Naive thymus-derived CD4-positive, alpha-beta T cell (primary cell): ENCODE results near the gene TTC19. TPM values are rescaled to one million over a fixed set of nuclear protein-coding genes. Genes with fewer than 3 reads are reported as not detected.
A peak's percentile ranks its signal among the peaks of the same experiment; 100 is the strongest.

Source experiments
- ATAC-seq: fragments of 150-1000 bp; cut with Tn5 transposase; 2 replicates; pipeline ENCODE4 v1.10.0; 2021; ENCODE audit warnings: mild to moderate bottlenecking, moderate library complexity
- CTCF ChIA-PET: fragments of 350-600 bp; sonication (Branson Sonifier 250); formaldehyde crosslinking; loops from one replicate; lab custom pipeline; 2021; ENCODE audit warnings: antibody characterized with exemption; lab: Charles Lee
- POLR2A ChIA-PET: fragments of 350-600 bp; sonication (Branson Sonifier 250); formaldehyde crosslinking; loops from one replicate; lab custom pipeline; 2021; ENCODE audit warnings: antibody characterized with exemption, inconsistent platforms; lab: Charles Lee
- DNase-seq, 9 donors: peaks; one replicate each; pipeline versions ENCODE4 v3.0.0 to v3.0.0-alpha.2; 2020 to 2022; ENCODE audit warnings: mixed read lengths in 1 of 9
- H3K27ac ChIP-seq: one replicate; pipeline ENCODE4 v1.7.0; 2013; ENCODE audit warnings: mild to moderate bottlenecking, low read depth, low read length, moderate library complexity
- H3K27me3 ChIP-seq, 2 donors: one replicate each; pipeline ENCODE4 v1.7.0; 2013; ENCODE audit warnings: low read length in 2 of 2, mild to moderate bottlenecking in 2 of 2, moderate library complexity in 2 of 2; ENCODE audit not compliant: control insufficient read depth in 2 of 2, insufficient read depth in 2 of 2
- H3K36me3 ChIP-seq, 3 experiments: 1 replicate in 2 of 3; 2 replicates in 1 of 3; pipeline ENCODE4 v1.7.0; 2013; ENCODE audit warnings: low read length in 3 of 3, mild to moderate bottlenecking in 3 of 3, moderate library complexity in 1 of 3; ENCODE audit not compliant: insufficient read depth in 3 of 3, control insufficient read depth in 2 of 3
- H3K4me1 ChIP-seq, 2 donors: one replicate each; pipeline ENCODE4 v1.7.0; 2013; ENCODE audit warnings: low read length in 2 of 2, mild to moderate bottlenecking in 2 of 2, moderate library complexity in 1 of 2; ENCODE audit not compliant: control insufficient read depth in 2 of 2, insufficient read depth in 2 of 2
- H3K4me3 ChIP-seq: 2 replicates; pipeline ENCODE4 v1.7.0; 2013; ENCODE audit warnings: mild to moderate bottlenecking, low read length
- H3K9me3 ChIP-seq, 3 experiments: 1 replicate in 2 of 3; 2 replicates in 1 of 3; pipeline ENCODE4 v1.7.0; 2013; ENCODE audit warnings: low read length in 3 of 3; ENCODE audit not compliant: control insufficient read depth in 2 of 3
- H3K27ac Mint-ChIP-seq, 9 donors: one replicate each; pipeline ENCODE4 v1.8.0; 2020 to 2022; ENCODE audit warnings: mixed read lengths in 9 of 9, mild to moderate bottlenecking in 8 of 9, moderate library complexity in 5 of 9, inconsistent platforms in 2 of 9
- H3K27me3 Mint-ChIP-seq, 5 donors: one replicate each; pipeline ENCODE4 v1.8.0; 2021 to 2022; ENCODE audit warnings: mixed read lengths in 5 of 5, mild to moderate bottlenecking in 1 of 5
- H3K36me3 Mint-ChIP-seq, 5 donors: one replicate each; pipeline ENCODE4 v1.8.0; 2020 to 2022; ENCODE audit warnings: mixed read lengths in 5 of 5, mild to moderate bottlenecking in 3 of 5, inconsistent platforms in 1 of 5
- H3K4me1 Mint-ChIP-seq, 7 donors: one replicate each; pipeline ENCODE4 v1.8.0; 2020 to 2022; ENCODE audit warnings: mixed read lengths in 7 of 7, mild to moderate bottlenecking in 3 of 7, inconsistent platforms in 1 of 7
- H3K4me3 Mint-ChIP-seq, 10 donors: one replicate each; pipeline ENCODE4 v1.8.0; 2020 to 2022; ENCODE audit warnings: mild to moderate bottlenecking in 10 of 10, mixed read lengths in 10 of 10, moderate library complexity in 6 of 10, inconsistent platforms in 2 of 10
- H3K9me3 Mint-ChIP-seq, 11 donors: one replicate each; pipeline ENCODE4 v1.8.0; 2020 to 2022; ENCODE audit warnings: mixed read lengths in 11 of 11, mild to moderate bottlenecking in 4 of 11, inconsistent platforms in 1 of 11, moderate library complexity in 1 of 11
- intact Hi-C, 2 donors: fragments of 100-400 bp; cut with micrococcal nuclease; formaldehyde crosslinking; loops; one replicate each; pipeline ENCODE4 v1.15.1; 2023
- polyA plus RNA-seq, 2 donors: library from polyadenylated mRNA; unstranded; fragments of 300-500 nt; fragmentation: Illumina TruSeq; gene quantifications; one replicate each; pipeline ENCODE4 v1.2.3, GENCODE V29; 2021
- total RNA-seq, 6 experiments: library from RNA in 5 of 6; stranded (reverse) in 5 of 6; gene quantifications; 1 replicate in 5 of 6; 2 replicates in 1 of 6; pipeline ENCODE4 v1.2.3 and lab custom pipeline; 2021 to 2026

The TTC19 gene
- total and polyA plus RNA-seq, 7 experiments from 2014 or later, result 32.8 to 61.6 (median 35.9) TPM

DNA sequence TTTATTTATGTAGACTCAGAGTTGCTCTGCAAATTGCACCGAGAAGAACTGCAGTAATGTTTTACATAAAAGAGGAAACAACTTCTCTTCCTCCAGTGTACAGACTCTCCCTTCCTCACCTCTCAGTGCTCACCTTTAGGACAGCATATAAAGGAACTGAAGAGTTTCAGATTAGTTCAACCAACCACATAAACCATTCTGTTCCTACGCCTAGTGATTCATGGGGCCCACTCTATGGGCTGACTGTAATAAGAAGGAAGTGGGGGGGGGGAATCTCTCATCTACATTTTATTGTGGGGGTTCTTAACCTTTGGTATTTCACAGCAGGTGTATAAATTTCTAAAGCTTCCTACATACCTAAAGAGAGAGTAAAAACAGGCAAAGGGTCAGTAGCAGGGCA, 18.4 kb upstream of the TTC19 start:
- Histone ChIP-seq H3K27ac (no peak overlapping the region), H3K9me3 (no peaks in the 10 kb centered on the region), H3K36me3 (peaks cover 10 to 70% (median 14%) of the 10 kb centered on the region in 3 experiments), H3K4me3 (no peak overlapping the region), H3K27me3 (no peaks in the 10 kb centered on the region), H3K4me1 (no peaks in the 10 kb centered on the region)
- peak; percentile 26 for ATAC-seq
- DNase-seq, result no peak
- intact Hi-C loops, result no loop called here
- Mint-ChIP-seq H3K9me3 (no peaks in the 10 kb centered on the region), H3K4me3 (no peak overlapping the region), H3K4me1 (peaks cover 4 to 20% (median 9%) of the 10 kb centered on the region in 7 donors), H3K36me3 (peaks cover 19 to 49% (median 28%) of the 10 kb centered on the region in 5 donors), H3K27ac (peak overlapping the region in 5 of 9 donors; percentile 5 to 76 (median 53)), H3K27me3 (no peaks in the 10 kb centered on the region)
- POLR2A ChIA-PET, result no interaction called here
- CTCF ChIA-PET, result interaction anchor here (0.7 kb wide), 1 partner anchor 16 kb away, joined by 4 read pairs; no protein-coding TSS in a partner anchor

DNA sequence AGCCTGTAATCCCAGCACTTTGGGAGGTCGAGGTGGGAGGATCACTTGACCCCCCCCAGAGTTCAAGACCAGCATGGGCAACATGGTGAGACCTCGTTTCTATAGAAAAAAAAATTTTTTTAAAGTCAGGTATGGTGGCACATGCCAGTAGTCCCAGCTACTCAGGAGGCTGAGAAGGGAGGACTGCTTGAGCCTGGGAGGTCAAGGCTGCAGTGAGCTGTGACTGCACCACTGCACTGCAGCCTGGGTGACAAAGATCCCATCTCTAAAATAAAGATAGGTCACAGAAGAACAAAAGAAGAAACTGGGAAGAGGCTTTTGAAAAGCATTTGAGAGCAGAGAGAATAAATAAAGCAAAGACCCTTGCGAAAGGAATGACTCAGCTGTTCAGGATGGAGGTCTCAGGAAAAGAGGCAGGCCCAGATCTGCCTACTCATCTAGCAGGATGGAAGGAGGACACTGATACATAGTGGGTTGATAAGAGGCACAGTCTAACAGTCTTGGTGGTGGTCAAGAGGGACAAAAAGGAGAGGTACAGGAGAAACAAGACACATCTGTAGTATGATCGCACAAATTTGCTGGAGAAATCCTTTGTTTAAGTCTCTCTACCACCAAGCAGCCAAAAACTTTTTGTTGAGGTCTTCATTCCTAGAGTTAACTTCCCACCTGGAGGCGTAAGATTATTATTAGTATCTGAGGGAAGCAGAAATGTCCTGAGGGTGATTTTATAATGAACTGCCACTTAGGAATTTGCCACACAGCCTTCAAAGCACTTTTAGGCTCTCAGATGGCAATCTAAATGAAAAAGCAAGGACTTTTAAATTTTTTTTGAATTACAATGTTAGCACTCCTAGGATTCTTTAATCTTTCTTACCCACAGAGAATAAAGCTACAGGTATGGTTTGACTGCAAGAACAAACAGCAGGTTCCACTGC, 17.7 kb upstream of the TTC19 start:
- ChIA-PET POLR2A (no interaction called here), CTCF (interaction anchor here (0.7 kb wide), 1 partner anchor 16 kb away, joined by 4 read pairs; no protein-coding TSS in a partner anchor)
- no peaks in the 10 kb centered on the region for H3K27me3 ChIP-seq
- Mint-ChIP-seq H3K27ac (peak overlapping the region in 8 of 9 donors; percentile 16 to 89 (median 54)), H3K9me3 (no peaks in the 10 kb centered on the region), H3K4me1 (peaks cover 4 to 20% (median 9%) of the 10 kb centered on the region in 7 donors), H3K36me3 (peaks cover 16 to 50% (median 32%) of the 10 kb centered on the region in 5 donors), H3K27me3 (no peaks in the 10 kb centered on the region), H3K4me3 (no peak overlapping the region)
- intact Hi-C loops, result no loop called here
- no peak for DNase-seq
- peaks cover 10 to 71% (median 14%) of the 10 kb centered on the region in 3 experiments for H3K36me3 ChIP-seq
- no peak overlapping the region for H3K4me3 ChIP-seq
- H3K27ac ChIP-seq, result no peak overlapping the region
- no peaks in the 10 kb centered on the region for H3K4me1 ChIP-seq
- no peaks in the 10 kb centered on the region for H3K9me3 ChIP-seq
- no peak for ATAC-seq

DNA sequence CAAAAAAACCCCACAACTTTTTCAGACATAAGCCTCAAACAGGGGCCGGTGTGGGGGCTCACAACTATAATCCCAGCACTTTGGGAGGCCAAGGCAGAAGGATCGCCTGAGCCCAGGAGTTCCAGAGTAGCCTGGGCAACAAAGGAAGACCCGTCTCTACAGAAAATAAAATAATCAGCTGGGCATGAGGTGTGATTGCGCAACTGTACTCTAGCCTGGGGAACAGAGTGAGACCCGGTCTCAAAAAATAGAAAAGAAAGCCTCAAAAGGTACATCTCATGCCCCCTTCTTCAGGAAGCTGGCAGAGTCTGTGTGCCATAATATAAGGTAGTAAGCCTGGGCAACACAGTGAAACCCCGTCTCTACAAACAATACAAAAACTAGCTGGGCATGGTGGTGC, 3.3 kb upstream of the TTC19 start:
- intact Hi-C loops, result loop anchor here (5.0 to 10.0 kb wide), 4 partner anchors 299 to 739 kb away; partner anchors contain the start of genes TRIM16 (in 1 of the 2) and ZNF286A (in 1 of the 2)
- Histone ChIP-seq H3K27me3 (no peaks in the 10 kb centered on the region), H3K27ac (no peak overlapping the region), H3K4me1 (peaks cover 9 to 13% of the 10 kb centered on the region in 2 donors), H3K4me3 (no peak overlapping the region), H3K36me3 (peaks cover 0 to 5% (median 0%) of the 10 kb centered on the region in 3 experiments), H3K9me3 (no peaks in the 10 kb centered on the region)
- Mint-ChIP-seq H3K9me3 (peaks cover 0 to 2% (median 0%) of the 10 kb centered on the region in 11 donors), H3K36me3 (peaks cover 0 to 22% (median 6%) of the 10 kb centered on the region in 5 donors), H3K27me3 (no peaks in the 10 kb centered on the region), H3K4me3 (no peak overlapping the region), H3K27ac (no peak overlapping the region), H3K4me1 (peaks cover 12 to 36% (median 27%) of the 10 kb centered on the region in 7 donors)
- ChIA-PET POLR2A (interaction anchor here (0.6 kb wide), 2 partner anchors 11 to 217 kb away, joined by 3 read pairs; no protein-coding TSS in a partner anchor), CTCF (interaction anchor here (0.6 to 1.5 kb wide), 4 partner anchors 11 to 168 kb away, joined by 3 to 6 read pairs (median 4); no protein-coding TSS in a partner anchor)
- no peak for ATAC-seq
- DNase-seq, result no peak

DNA sequence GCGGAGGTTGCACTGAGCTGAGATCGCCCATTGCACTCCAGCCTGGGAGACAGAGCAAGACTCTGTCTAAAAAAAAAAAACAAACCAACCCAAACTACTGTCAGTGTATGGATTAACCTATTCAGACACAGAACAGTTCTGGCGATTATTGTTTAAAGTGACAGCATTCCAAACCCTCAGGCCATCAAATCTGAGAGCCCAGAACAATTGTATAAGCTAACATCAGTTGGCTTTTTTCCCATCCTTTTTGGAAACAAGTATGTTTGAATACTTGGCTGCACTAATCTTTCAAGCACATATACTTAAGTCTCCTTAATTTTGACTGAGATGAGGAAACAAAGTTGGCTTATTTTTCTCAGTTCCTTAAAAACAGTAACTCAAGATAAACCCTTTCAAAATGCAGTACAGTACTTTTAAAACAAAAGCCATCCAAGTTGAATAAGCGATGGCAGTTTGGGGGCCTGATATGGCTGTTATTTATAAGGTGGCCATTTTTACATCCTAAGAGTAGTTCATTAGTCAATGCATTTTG, 1.5 kb upstream of the TTC19 start:
- Mint-ChIP-seq H3K27ac (peak overlapping the region; percentile 91 to 99 (median 96)), H3K27me3 (no peaks in the 10 kb centered on the region), H3K9me3 (peaks cover 0 to 6% (median 0%) of the 10 kb centered on the region in 11 donors), H3K4me3 (peak overlapping the region in 8 of 10 donors; percentile 87 to 95 (median 93)), H3K4me1 (peaks cover 22 to 44% (median 35%) of the 10 kb centered on the region in 7 donors), H3K36me3 (peaks cover 4 to 35% (median 18%) of the 10 kb centered on the region in 5 donors)
- H3K4me3 ChIP-seq, result peak overlapping the region; percentile 72
- H3K27me3 ChIP-seq, result no peaks in the 10 kb centered on the region
- POLR2A ChIA-PET, result interaction anchor here (0.6 kb wide), 1 partner anchor 38 kb away, joined by 3 read pairs; no protein-coding TSS in a partner anchor
- peak in 1 of 9 donors; percentile 12 for DNase-seq
- H3K9me3 ChIP-seq, result no peaks in the 10 kb centered on the region
- H3K27ac ChIP-seq, result peak overlapping the region; percentile 86
- intact Hi-C loops, result loop anchor here (1.0 to 10.0 kb wide), 10 partner anchors 39 to 741 kb away; partner anchors contain the start of genes ZNF286A (in 2 of the 2), ADORA2B (in 1 of the 2) and TRIM16 (in 1 of the 2)
- peaks cover 0 to 23% (median 9%) of the 10 kb centered on the region in 3 experiments for H3K36me3 ChIP-seq
- H3K4me1 ChIP-seq, result peaks cover 11 to 16% of the 10 kb centered on the region in 2 donors
- no peak for ATAC-seq
- CTCF ChIA-PET, result interaction anchor here (0.6 to 1.7 kb wide), 4 partner anchors 17 to 521 kb away, joined by 3 to 8 read pairs (median 4); no protein-coding TSS in a partner anchor

DNA sequence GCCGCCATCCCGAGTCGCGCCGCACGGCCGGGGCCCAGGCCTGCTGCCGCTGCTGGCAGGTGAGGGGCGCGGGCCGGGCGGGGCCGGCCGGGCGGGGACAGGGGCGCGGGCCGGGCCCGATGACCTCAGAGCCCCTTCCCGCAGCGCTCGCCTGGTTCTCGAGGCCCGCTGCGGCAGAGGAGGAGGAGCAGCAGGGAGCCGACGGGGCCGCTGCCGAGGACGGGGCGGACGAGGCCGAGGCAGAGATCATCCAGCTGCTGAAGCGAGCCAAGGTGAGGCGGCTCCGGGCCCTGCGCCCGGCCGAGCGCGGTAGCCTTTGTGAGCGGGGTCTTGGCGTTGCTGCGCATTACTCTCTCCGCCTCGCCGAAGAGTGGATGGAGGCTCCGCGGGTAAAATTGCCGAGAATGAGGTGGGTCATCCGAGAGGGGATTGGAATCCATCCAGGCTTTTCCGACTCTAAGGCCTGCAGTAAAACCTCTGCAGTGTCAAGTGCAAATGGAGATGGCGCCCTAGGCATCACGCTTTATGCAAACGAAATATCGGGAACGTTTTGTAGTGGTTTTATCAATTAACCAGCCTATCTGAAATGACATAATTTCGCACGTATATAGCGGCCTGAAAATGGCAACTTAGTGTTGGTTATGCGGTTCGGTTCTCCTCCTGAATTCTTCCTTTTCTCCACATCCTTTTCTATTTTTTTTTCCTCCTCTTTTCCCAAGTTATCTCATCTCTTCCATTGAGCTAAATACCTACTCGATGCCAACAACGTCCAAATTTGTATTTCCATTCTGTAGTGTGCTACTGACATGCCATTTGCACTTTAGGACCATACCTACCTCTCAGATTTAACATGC, 577 bp downstream of the TTC19 start:
- Histone ChIP-seq H3K27me3 (no peaks in the 10 kb centered on the region), H3K27ac (peak overlapping the region; percentile 86), H3K4me1 (peaks cover 11 to 16% of the 10 kb centered on the region in 2 donors), H3K4me3 (peak overlapping the region; percentile 88), H3K36me3 (peaks cover 12 to 38% (median 26%) of the 10 kb centered on the region in 3 experiments), H3K9me3 (no peaks in the 10 kb centered on the region)
- peaks cover 24 to 45% (median 40%) of the 10 kb centered on the region in 7 donors for H3K4me1 Mint-ChIP-seq
- H3K27ac Mint-ChIP-seq, result peak overlapping the region; percentile 66 to 96 (median 94)
- DNase-seq (peak in 6 of 9 donors; percentile 8 to 43 (median 22)), ATAC-seq (no peak)
- H3K36me3 Mint-ChIP-seq, result peaks cover 10 to 43% (median 25%) of the 10 kb centered on the region in 5 donors
- peaks cover 0 to 6% (median 0%) of the 10 kb centered on the region in 11 donors for H3K9me3 Mint-ChIP-seq
- peak overlapping the region; percentile 81 to 96 (median 92) for H3K4me3 Mint-ChIP-seq
- ChIA-PET POLR2A (interaction anchor here (0.6 to 2.2 kb wide), 4 partner anchors 9 to 205 kb away, joined by 3 to 7 read pairs (median 4); no protein-coding TSS in a partner anchor), CTCF (interaction anchor here (0.7 to 0.9 kb wide), 2 partner anchors 17 to 172 kb away, joined by 3 read pairs; no protein-coding TSS in a partner anchor)
- intact Hi-C loops, result loop anchor here (1.0 to 10.0 kb wide), 12 partner anchors 41 to 1695 kb away; partner anchors contain the start of genes TRIM16 (in 2 of the 2), ZNF286A (in 2 of the 2), ADORA2B (in 1 of the 2) and HS3ST3B1 (in 1 of the 2)
- no peaks in the 10 kb centered on the region for H3K27me3 Mint-ChIP-seq
